ENCODE data around the gene TRIP13. TPM values are rescaled to one million over a fixed set of nuclear protein-coding genes. Genes with fewer than 3 reads are reported as not detected.

Gene TRIP13
- total RNA-seq, 1 experiment from 2014 or later = 42.6 TPM

GRCh38 chr5:861442-862366 is 31.0 kb upstream of the TRIP13 start:
- Histone ChIP-seq H3K56ac (ENCODE audit: insufficient read length, low read depth, low read length) (no peak overlapping the region), H3T11ph (ENCODE audit: low read length) (no peak overlapping the region), H2AK5ac (ENCODE audit: insufficient read length, low read length) (no peak overlapping the region), H3K27ac (ENCODE audit: insufficient read length, low read depth, low read length) (no peak overlapping the region), H2BK20ac (ENCODE audit: low read depth, low read length, poor library complexity, severe bottlenecking) (no peak overlapping the region), H4K5ac (ENCODE audit: insufficient read length, low read depth, low read length) (no peak overlapping the region), H3K4me2 (ENCODE audit: insufficient read depth, insufficient read length, low read length) (no peak overlapping the region), H3K4ac (ENCODE audit: low read depth, low read length) (no peak overlapping the region), H3K14ac (ENCODE audit: insufficient read depth, low read length) (no peak overlapping the region), H4K91ac (ENCODE audit: insufficient read length, low read depth, low read length) (no peak overlapping the region), H4K20me1 (ENCODE audit: control insufficient read depth, insufficient read depth, insufficient read length) (peaks cover 2% of the 10 kb centered on the region), H3K18ac (ENCODE audit: insufficient read length, low read depth, low read length) (no peak overlapping the region), H3K23ac (ENCODE audit: insufficient read length, low read depth, low read length) (no peak overlapping the region), H2AFZ (ENCODE audit: low read length) (no peak overlapping the region), H3K79me1 (ENCODE audit: insufficient read depth, low read depth, low read length, poor library complexity, severe bottlenecking) (no peaks in the 10 kb centered on the region), H3K79me2 (ENCODE audit: insufficient read depth, low read length) (no peaks in the 10 kb centered on the region), H3K9me3 (ENCODE audit: control insufficient read depth, low read depth, low read length) (no peaks in the 10 kb centered on the region), H2BK5ac (ENCODE audit: insufficient read length, low read length) (no peak overlapping the region), H3K23me2 (ENCODE audit: insufficient read length, low read depth, low read length, poor library complexity, severe bottlenecking) (no peaks in the 10 kb centered on the region), H2BK15ac (ENCODE audit: low read depth, low read length) (no peak overlapping the region), H3K4me1 (ENCODE audit: insufficient read depth, low read length) (no peaks in the 10 kb centered on the region), H2BK120ac (ENCODE audit: low read depth, low read length, poor library complexity, severe bottlenecking) (no peak overlapping the region), H3K9ac (ENCODE audit: extremely low read depth, insufficient read length, low read length) (no peak overlapping the region), H2BK12ac (ENCODE audit: insufficient read length, low read depth, low read length) (no peak overlapping the region), H4K8ac (replicated peaks; ENCODE audit: insufficient read length, low read depth, low read length) (no peak overlapping the region), H3K27me3 (ENCODE audit: insufficient read depth, low read length) (no peaks in the 10 kb centered on the region)
- TF ChIP-seq, protein P1, sequence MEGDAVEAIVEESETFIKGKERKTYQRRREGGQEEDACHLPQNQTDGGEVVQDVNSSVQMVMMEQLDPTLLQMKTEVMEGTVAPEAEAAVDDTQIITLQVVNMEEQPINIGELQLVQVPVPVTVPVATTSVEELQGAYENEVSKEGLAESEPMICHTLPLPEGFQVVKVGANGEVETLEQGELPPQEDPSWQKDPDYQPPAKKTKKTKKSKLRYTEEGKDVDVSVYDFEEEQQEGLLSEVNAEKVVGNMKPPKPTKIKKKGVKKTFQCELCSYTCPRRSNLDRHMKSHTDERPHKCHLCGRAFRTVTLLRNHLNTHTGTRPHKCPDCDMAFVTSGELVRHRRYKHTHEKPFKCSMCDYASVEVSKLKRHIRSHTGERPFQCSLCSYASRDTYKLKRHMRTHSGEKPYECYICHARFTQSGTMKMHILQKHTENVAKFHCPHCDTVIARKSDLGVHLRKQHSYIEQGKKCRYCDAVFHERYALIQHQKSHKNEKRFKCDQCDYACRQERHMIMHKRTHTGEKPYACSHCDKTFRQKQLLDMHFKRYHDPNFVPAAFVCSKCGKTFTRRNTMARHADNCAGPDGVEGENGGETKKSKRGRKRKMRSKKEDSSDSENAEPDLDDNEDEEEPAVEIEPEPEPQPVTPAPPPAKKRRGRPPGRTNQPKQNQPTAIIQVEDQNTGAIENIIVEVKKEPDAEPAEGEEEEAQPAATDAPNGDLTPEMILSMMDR (conservative IDR thresholded peaks at IDR 0.05) = no peak
- Mint-ChIP-seq H3K4me3 (no peak overlapping the region), H3K27ac (no peak overlapping the region), H3K27me3 (ENCODE audit: low read depth) (no peaks in the 10 kb centered on the region; the same call in 1 of the 2 replicates), H3K4me1 (peaks cover 0 to 3% of the 10 kb centered on the region in 2 experiments; a peak in 3 of 4 replicates), H3K36me3 (ENCODE audit: insufficient read depth in 1 of 3, low read depth in 3 of 3) (peaks cover 24 to 61% (median 28%) of the 10 kb centered on the region in 3 experiments), H3K9me3 (no peaks in the 10 kb centered on the region)
- no peak for DNase-seq
- no CpG with 5 or more reads among the region's 22 CpGs for WGBS (ENCODE audit: extremely low coverage, insufficient read length, low lambda C conversion rate)

Data from H9 (cell line).